Activated gamma-delta T cell (primary cell): ENCODE data around the gene NSMCE3.

Experiments used
- DNase-seq: peaks from one replicate; lab custom pipeline; 2025; lab: John Stamatoyannopoulos, UW

NSMCE3 gene

GRCh38 chr15:29222129-29222853 lies 47.3 kb downstream of the NSMCE3 start:
- no peak for DNase-seq

- no peak for DNase-seq
These were observed 48.8 kb downstream of the NSMCE3 start for GRCh38 chr15:29220852-29221251.

- no peak for DNase-seq
These were observed 52.7 kb downstream of the NSMCE3 start for GRCh38 chr15:29216955-29217354.
